Erythroblast (primary cell): ENCODE measurements around the gene EME2.

ENCODE experiments used
- GATA1 ChIP-seq: IDR thresholded peaks from 2 replicates; pipeline ENCODE4 v1.6.1; 2011; ENCODE audit warnings: low read depth, mild to moderate bottlenecking, control low read depth, low read length, moderate library complexity
- POLR2A ChIP-seq: IDR thresholded peaks from 2 replicates; pipeline ENCODE4 v1.6.1; 2011; ENCODE audit warnings: mild to moderate bottlenecking, low read length

GRCh38 chr16:1734816-1735215 lies 37.8 kb upstream of the EME2 start:
- TF ChIP-seq POLR2A = no peak
- no peak for TF ChIP-seq GATA1
